GM21786 (cell line): ENCODE data around the gene GRK1.

Experiments
- ATAC-seq: cut with Tn5 transposase; IDR thresholded peaks from one replicate; pipeline ENCODE4 v1.9.1; 2021; ENCODE audit not compliant: unreplicated experiment

GRK1 gene

DNA sequence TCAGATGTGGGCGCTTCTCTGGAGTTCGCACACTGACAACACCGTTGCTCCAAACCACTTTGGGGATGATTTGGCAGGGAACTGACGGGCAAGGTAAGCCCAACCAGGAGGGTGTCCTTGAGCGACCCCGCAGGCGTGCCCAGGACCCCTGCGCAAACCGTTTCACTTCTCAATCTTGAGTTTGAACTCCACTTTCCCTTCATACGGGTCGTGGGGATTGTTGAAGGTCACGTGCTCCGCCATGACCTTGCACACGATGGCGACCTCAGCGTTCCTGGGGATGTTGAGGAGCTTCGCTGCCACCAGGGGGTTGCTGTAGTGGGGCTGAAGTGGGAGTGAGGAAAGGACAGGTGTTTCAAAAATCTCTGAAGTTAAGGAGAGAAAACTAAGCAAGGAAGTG lies 17.8 kb upstream of the GRK1 start:
- no peak for ATAC-seq

- no peak for ATAC-seq
Measured at GRCh38 chr13:113650275-113650674, 16.7 kb upstream of the GRK1 start.

DNA sequence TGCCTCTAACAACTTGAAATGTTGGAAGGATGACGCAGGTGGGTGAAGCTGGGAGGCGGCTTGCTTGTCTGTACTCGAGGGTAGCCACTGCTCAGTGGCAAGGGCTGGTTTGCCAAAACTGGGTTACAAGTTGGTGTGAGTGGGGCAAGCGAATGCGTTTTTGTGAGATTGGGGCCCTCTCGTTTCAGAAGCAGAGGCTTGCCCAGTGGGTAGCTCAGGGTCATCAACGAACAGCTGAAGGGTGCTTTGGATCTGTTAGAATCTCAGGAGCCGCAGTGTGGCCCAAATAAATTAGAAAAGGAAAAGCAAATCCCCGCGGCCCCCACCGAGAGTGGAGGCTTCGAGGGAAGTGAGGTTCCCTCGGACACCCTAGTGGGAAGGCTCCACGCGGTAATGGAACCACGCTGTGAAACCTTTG lies 16.3 kb upstream of the GRK1 start:
- no peak for ATAC-seq

GRCh38 chr13:113651511-113652403 lies 15.3 kb upstream of the GRK1 start:
- ATAC-seq: no peak

DNA sequence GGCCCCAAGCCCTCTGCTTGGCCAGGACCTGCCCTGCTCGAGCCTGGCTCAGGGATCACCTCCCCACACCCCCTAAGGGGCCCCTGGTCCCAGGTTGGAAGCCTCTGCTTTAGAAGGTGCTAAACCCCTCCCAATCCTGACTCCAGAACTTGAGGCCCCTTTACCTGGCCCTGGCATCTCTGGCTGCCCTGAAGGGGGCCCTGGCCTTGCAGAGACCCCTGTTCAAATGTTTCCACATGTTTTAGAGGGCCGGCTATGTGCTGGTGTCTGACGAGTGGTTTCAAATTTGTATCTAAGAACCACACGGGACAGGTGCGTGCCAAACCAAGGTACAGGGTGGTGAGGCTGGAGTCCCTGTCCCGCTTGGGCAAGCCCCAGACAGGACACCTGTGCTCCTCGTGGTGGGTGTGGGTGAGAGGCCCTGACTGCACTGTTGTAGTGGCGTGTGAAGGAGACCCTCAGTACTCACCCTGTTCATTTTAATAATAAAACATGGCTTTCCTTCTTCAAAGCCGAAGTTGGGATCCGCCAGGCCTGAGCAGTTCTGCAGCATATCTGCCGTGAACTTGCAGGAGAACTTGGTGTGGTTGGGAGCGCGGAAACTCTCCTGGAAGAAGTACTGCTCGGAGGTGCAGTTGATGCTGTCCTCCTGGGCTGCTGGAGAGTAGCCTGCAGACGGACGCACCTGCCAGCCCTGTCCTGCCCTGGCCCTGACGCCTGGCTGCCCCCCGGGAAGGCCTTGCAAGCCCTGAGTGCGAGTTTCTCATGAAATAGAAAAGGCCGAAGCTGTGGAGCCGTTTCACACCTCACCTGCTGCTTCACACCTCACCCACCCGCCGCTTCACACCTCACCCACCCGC lies 14.4 kb upstream of the GRK1 start:
- ATAC-seq: no peak

DNA sequence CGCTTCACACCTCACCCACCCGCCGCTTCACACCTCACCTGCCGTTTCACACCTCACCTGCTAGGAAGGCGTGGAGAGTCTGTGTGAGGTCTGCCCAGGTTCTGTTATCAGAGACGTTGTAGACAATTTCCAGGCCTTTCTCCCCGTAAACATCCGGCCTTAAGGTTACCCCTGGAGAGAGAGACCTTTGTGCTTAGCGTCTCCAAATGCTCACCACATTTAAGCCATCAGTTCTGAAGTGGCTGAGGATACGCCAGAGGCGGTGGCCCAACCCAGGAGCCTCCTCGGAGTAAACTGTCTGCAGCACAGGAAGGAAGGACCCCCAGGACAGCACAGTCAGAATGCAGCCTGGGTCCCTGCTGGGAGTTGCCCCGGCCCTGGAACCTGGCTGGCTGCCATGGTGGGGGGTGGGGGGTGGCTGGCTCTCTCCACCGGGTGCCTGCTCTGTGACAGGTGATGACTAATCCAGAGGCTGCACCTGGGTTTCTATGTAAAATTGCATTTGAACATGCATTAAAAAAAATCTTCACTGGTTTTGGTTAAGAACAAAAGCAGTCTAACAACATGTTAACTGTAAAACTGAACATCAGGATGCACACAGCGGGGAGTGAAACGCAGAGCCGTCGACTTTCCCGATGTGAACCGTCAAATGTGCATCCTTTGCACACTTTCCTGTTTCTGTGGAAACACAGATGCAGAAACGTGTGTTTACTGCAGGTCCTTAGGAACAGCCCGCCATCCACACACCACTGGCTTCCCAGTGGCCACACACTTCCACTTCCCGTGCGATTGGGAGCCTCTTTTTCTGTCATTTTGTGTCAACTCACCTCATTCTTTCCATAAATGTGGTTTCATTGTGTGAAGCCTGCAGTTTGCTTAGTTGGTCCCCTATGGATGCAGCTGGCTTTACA lies 13.5 kb upstream of the GRK1 start:
- ATAC-seq: no peak

- ATAC-seq: no peak
Measured at GRCh38 chr13:113654175-113654560, 12.9 kb upstream of the GRK1 start.

DNA sequence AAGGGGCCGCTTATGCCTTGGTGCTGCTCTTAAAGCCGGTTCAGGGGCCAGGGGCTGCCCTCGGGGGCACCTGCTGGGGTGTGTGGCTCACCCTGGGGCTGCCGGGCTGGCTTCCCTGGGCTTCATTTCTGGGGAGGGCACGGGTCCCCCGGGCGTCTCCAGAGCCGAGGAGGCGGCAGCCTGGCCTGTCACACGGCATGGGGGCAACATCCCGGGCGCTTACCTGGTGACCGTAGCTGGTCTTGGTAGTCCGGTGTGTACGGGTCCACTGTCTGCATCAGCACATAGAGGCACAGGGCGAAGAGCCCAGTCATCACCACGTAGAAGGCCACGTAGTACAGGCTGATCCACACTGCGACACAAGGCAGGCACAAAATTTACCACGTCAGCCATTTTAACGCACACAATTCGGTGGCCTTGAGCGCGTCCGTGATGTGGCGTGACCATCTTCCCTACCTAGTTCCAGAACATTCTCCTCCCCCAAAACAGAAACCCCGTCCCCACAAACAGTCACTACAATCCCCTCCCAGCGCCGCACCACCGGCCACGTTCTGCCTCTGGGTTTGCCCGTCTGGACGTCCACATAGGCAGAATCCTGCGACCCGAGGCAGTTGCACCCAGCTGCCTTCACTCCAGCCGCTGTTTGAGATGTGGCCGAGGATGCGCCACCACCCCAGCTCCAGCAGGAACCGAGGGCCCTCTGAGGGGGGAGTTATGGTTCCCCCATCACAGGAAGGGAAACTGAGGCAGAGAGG lies 12.3 kb upstream of the GRK1 start:
- ATAC-seq: no peak

- no peak for ATAC-seq
Measured at GRCh38 chr13:113655346-113656002, 11.5 kb upstream of the GRK1 start.

- no peak for ATAC-seq
Measured at GRCh38 chr13:113656003-113656588, 10.9 kb upstream of the GRK1 start.

- no peak for ATAC-seq
Measured at GRCh38 chr13:113656831-113657671, 10.0 kb upstream of the GRK1 start.

DNA sequence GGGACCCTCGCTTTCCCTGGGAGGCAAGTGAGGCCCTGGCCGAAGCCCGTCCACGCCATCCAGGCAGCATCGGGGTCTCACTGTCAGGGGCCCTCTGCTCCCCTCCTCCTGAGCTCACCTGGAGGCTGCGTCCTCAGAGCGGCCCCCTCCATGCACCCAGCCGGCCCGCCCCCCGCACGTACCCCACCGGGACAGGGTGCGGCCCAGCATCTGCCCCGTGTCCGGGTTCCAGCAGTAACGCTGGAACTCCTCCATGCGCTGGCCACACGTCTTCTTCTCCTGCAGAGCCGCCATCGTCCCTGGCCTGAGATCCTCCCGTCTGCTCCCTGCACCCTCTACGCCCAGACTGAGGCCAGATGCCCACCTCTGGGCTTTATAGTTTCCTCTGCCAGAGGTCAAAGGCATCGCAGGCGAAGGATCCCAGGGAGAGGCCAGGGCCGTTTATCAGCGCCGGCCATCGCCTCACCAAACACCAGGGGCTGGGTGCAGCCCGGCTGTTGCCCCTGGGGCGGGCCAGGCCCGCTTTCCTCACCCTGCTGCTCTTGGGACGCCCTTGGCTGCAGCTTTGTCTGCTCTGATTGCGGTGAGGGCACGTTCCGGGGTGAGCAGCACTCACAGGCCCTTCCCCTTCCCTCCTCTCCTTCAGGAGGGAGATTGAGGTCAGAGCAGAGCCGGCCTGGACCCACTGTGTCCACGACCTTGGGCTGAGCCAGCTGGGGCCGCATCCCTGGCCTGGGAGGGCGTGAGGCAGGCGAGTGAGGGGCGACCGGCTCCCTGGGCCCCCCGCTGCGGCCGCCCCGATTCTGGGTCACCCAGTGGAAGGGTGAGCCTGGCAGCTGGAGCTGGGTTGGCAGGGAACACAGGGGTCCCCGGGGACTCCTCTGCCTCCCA lies 8.9 kb upstream of the GRK1 start, which contains the start of gene ATP4B:
Gene ATP4B, minus strand, starts transcription at position 348 of the 891 bp plus-strand sequence. Its CDS starts 54 bp downstream, at position 294.
- no peak for ATAC-seq

- ATAC-seq: no peak
Measured at GRCh38 chr13:113658836-113659235, 8.2 kb upstream of the GRK1 start.

DNA sequence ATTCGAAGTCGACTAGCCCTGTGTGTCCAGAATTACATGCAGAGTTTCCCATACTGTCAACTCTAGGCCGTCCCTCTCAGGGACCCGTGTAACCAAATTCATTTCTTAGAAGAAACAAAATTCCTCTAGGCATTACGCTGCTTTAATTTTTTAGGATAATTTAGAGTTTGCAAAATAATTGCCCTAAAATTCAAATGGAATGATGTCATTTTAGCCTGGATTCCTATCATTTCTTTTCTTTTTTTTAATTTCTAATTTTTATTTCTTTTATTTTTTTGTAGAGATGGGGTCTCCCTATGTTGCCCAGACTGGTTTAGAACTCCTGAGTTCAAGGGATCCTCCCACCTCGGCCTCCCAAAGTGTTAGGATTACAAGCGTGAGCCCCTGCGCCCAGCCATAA lies 7.7 kb upstream of the GRK1 start:
- no peak for ATAC-seq

GRCh38 chr13:113660066-113660465 lies 7.0 kb upstream of the GRK1 start:
- no peak for ATAC-seq

DNA sequence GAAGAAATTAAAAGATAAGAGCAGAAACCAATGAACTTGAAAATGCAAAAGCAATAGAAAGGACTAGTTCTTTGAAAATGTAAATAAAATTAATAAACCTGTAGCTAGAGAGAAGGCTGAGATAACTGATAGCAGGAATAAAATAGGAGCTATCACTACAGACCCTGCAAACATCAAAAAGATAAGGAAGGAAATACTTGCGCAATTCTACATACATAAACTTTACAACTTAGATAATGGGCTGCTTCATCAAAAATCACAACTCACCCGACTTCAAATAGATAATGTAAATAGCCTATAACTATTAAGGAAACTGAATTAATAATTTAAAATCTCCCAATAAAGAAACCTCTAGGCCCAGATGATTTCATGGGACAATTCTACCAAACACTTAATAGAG lies 5.5 kb upstream of the GRK1 start:
- no peak for ATAC-seq

DNA sequence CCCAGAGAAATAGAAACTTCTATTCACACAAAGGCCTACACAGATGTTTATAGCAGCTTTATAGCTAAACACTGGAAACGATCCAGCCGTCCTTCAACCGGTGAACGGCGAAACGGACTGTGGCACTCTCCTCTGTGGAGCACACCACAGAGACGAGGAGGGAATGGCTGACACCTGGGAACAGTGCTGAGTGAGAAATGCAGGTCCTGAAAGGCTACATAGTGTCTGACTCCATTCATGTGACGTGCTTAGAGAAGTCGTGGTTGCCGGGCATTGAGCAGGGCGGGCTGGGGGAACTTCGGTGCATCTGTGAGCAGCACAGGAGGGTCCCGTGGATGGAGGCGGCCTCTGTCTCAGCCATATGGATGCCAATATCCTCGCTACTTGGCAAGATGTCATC lies 3.1 kb upstream of the GRK1 start:
- no peak for ATAC-seq
